Glutamatergic neuron (in vitro differentiated cells): ENCODE results near the gene ATG4D. TPM values are rescaled to one million over a fixed set of nuclear protein-coding genes. Genes with fewer than 3 reads are reported as not detected.
A peak's percentile ranks its signal among the peaks of the same experiment; 100 is the strongest.

Experiments
- DNase-seq: peaks from one replicate; pipeline ENCODE4 v3.0.0; 2022
- H3K27ac Mint-ChIP-seq: one replicate; pipeline ENCODE4 v1.8.0; 2020; ENCODE audit warnings: mild to moderate bottlenecking, mixed read lengths, inconsistent platforms; ENCODE audit not compliant: unreplicated experiment
- H3K27me3 Mint-ChIP-seq: one replicate; pipeline ENCODE4 v1.8.0; 2020; ENCODE audit warnings: mild to moderate bottlenecking, moderate library complexity, mixed read lengths, inconsistent platforms; ENCODE audit not compliant: unreplicated experiment
- H3K36me3 Mint-ChIP-seq: one replicate; pipeline ENCODE4 v1.8.0; 2020; ENCODE audit warnings: mild to moderate bottlenecking, mixed read lengths, inconsistent platforms; ENCODE audit not compliant: unreplicated experiment
- H3K4me1 Mint-ChIP-seq: one replicate; pipeline ENCODE4 v1.8.0; 2020; ENCODE audit warnings: mild to moderate bottlenecking, low read depth, mixed read lengths, inconsistent platforms; ENCODE audit not compliant: unreplicated experiment
- H3K4me3 Mint-ChIP-seq: one replicate; pipeline ENCODE4 v1.8.0; 2020; ENCODE audit warnings: mild to moderate bottlenecking, mixed read lengths, inconsistent platforms; ENCODE audit not compliant: unreplicated experiment
- H3K9me3 Mint-ChIP-seq: one replicate; pipeline ENCODE4 v1.8.0; 2020; ENCODE audit warnings: mild to moderate bottlenecking, moderate library complexity, mixed read lengths, inconsistent platforms; ENCODE audit not compliant: unreplicated experiment
- CTCF ChIP-seq: fragments of 200-600 bp; sonication (generic); IDR thresholded peaks from one replicate; pipeline ENCODE4 v1.5.0; 2021; ENCODE audit not compliant: partially characterized antibody, unreplicated experiment
- total RNA-seq: library from RNA; stranded (reverse); fragmentation: NEBNext Ultra II Directional; extraction: Animal tissue kit (Norgen Biotek cat#: 25700); gene quantifications from one replicate; pipeline ENCODE4 v1.2.1, GENCODE V29; 2021; ENCODE audit not compliant: unreplicated experiment

The ATG4D gene
- total RNA-seq, 1 donor from 2014 or later = 56.1 TPM

GRCh38 chr19:10508036-10508435, 35.7 kb upstream of the ATG4D start:
- H3K4me1 Mint-ChIP-seq = no peaks in the 10 kb centered on the region
- no peaks in the 10 kb centered on the region for H3K36me3 Mint-ChIP-seq
- peaks cover 5% of the 10 kb centered on the region for H3K9me3 Mint-ChIP-seq
- H3K4me3 Mint-ChIP-seq = no peak overlapping the region
- no peak for TF ChIP-seq CTCF
- peaks cover 4% of the 10 kb centered on the region for H3K27me3 Mint-ChIP-seq
- no peak overlapping the region for H3K27ac Mint-ChIP-seq
- DNase-seq = no peak

- H3K27ac Mint-ChIP-seq = no peak overlapping the region
- DNase-seq = no peak
- H3K9me3 Mint-ChIP-seq = peaks cover under 1% of the 10 kb centered on the region
- no peak for TF ChIP-seq CTCF
- H3K27me3 Mint-ChIP-seq = peaks cover 6% of the 10 kb centered on the region
- peaks cover 5% of the 10 kb centered on the region for H3K36me3 Mint-ChIP-seq
- no peak overlapping the region for H3K4me3 Mint-ChIP-seq
- H3K4me1 Mint-ChIP-seq = no peaks in the 10 kb centered on the region
These were observed 35.0 kb upstream of the ATG4D start for GRCh38 chr19:10508707-10509106.

GRCh38 chr19:10510301-10510802, 33.4 kb upstream of the ATG4D start:
- H3K4me3 Mint-ChIP-seq = no peak overlapping the region
- peaks cover 5% of the 10 kb centered on the region for H3K36me3 Mint-ChIP-seq
- no peaks in the 10 kb centered on the region for H3K4me1 Mint-ChIP-seq
- peak; percentile 63 for DNase-seq
- H3K27ac Mint-ChIP-seq = no peak overlapping the region
- TF ChIP-seq CTCF = peak; percentile 97
- peaks cover 1% of the 10 kb centered on the region for H3K9me3 Mint-ChIP-seq
- H3K27me3 Mint-ChIP-seq = peaks cover 10% of the 10 kb centered on the region

- peaks cover 5% of the 10 kb centered on the region for H3K36me3 Mint-ChIP-seq
- H3K27ac Mint-ChIP-seq = no peak overlapping the region
- TF ChIP-seq CTCF = no peak
- H3K27me3 Mint-ChIP-seq = peaks cover 23% of the 10 kb centered on the region
- H3K9me3 Mint-ChIP-seq = peaks cover 4% of the 10 kb centered on the region
- H3K4me1 Mint-ChIP-seq = peaks cover 3% of the 10 kb centered on the region
- no peak for DNase-seq
- no peak overlapping the region for H3K4me3 Mint-ChIP-seq
These were observed 30.5 kb upstream of the ATG4D start for GRCh38 chr19:10513223-10513622.

GRCh38 chr19:10514211-10515145, 29.2 kb upstream of the ATG4D start:
- peak; percentile 75 for DNase-seq
- peaks cover 10% of the 10 kb centered on the region for H3K4me1 Mint-ChIP-seq
- peaks cover 5% of the 10 kb centered on the region for H3K36me3 Mint-ChIP-seq
- no peak overlapping the region for H3K4me3 Mint-ChIP-seq
- peak; percentile 52 for TF ChIP-seq CTCF
- peaks cover 32% of the 10 kb centered on the region for H3K27me3 Mint-ChIP-seq
- peaks cover 5% of the 10 kb centered on the region for H3K9me3 Mint-ChIP-seq
- no peak overlapping the region for H3K27ac Mint-ChIP-seq
